Subcutaneous adipose tissue (tissue), 4 donors: ENCODE results near the gene MLH1. TPM values are rescaled to one million over a fixed set of nuclear protein-coding genes. Genes with fewer than 3 reads are reported as not detected.

ENCODE experiments used
- total RNA-seq, 4 donors: library from RNA; depleted of rRNA; stranded (reverse); fragments of >200 nt; gene quantifications; one replicate each; pipeline ENCODE4 v1.1.0, GENCODE V29; 2016
- TF ChIP-seq, protein P1 (sequence below): fragments of 450-650 bp; IDR thresholded peaks from one replicate; pipeline ENCODE4 v1.5.1; 2016; ENCODE audit warnings: low read depth, mild to moderate bottlenecking, control low read depth, antibody characterized with exemption, moderate library complexity

MLH1 gene
- 10 to 100 TPM; 25.0 to 46.1 (median 33.3) TPM for total RNA-seq

GRCh38 chr3:36993326-36994283 is at the start of gene MLH1:
TSS of gene MLH1 (plus strand) at chr3:36993518. CDS start at chr3:36993548, 30 bp downstream.
- TF ChIP-seq, protein P1, sequence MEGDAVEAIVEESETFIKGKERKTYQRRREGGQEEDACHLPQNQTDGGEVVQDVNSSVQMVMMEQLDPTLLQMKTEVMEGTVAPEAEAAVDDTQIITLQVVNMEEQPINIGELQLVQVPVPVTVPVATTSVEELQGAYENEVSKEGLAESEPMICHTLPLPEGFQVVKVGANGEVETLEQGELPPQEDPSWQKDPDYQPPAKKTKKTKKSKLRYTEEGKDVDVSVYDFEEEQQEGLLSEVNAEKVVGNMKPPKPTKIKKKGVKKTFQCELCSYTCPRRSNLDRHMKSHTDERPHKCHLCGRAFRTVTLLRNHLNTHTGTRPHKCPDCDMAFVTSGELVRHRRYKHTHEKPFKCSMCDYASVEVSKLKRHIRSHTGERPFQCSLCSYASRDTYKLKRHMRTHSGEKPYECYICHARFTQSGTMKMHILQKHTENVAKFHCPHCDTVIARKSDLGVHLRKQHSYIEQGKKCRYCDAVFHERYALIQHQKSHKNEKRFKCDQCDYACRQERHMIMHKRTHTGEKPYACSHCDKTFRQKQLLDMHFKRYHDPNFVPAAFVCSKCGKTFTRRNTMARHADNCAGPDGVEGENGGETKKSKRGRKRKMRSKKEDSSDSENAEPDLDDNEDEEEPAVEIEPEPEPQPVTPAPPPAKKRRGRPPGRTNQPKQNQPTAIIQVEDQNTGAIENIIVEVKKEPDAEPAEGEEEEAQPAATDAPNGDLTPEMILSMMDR, result no peak

DNA sequence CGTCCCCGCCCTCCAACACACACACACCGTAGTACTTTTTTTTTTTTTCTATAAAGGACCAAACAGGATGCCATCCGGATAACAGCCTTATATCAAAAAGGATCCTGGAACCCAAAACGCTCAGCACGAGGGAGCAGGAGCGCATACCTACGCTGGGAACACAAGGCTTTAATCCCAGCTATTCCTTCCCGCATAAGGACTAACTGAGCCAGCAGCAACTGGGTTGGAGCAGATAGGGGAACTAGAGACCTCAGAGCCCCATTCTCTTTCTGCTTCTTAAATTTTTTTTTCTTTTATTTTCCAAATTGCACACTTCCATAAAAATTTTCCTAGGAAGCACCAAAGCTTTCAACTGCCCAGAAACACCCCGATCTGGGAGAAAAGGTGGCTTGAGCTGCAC is 49.7 kb upstream of the MLH1 start:
- TF ChIP-seq, protein P1, result no peak

DNA sequence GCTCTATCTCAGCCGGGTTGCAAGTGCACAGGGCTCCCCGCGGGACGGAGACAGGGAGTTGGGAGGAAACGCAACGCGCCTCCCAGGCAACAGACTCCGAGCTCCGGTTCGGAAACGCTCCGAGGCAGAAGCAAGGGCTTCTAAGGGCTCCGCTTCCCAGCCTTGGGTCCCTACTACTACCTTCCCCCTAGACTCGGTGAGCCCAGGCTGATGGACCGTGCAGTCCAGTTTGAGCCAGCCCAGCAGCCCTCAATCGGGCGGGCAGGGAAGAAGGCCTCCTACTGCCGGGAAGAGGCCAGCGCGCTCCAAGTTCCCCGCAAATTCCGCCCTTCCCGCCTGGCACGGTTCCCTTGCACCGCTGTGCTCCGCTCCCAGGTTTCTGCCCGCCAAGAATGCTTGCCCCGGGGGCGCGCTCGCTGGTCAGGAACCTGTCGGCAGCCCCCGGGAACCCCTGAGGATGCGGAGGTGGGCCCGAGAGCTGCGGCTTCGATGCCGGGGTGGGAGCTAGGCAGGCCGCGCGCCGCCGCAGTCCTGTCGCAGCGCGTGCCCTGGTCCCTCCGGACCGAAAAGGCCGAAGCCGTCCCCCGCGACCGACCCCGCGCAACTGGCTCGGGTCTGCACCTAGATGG is 49.2 kb upstream of the MLH1 start:
- TF ChIP-seq, protein P1, result no peak

DNA sequence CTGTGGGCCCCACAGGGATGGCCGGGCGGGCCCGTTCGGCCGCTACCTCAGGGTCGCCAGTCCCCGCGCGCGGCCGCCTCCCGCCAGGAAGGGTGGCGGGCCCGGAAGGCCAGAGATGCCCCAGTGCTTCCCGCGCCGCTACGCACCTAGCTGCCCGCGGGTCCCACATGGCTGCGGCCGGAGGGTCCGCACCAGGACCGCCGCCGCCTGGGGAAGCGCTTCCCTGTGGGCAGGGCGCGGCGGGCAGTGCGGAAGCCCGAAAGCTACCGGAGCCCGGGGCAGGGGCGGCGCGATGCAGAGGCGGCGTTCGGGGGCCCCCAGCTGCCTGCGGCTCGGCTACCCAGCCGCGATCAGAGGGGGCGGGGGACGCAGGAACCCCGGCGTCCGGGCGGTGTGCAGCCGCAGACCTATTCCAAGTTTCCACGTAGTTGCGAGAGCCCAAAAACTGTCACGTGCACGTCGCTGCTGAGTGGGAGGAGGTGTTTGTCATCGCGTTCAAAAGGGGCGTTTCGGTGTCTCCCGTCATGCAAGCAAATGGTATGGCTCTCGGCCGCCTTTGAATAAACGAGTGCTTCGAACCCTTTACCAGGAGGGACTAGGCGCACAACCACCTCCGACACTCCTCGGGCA is 48.6 kb upstream of the MLH1 start, which contains the start of gene TRANK1:
Gene TRANK1, minus strand, starts transcription at position 414 of the 630 bp plus-strand sequence. Its CDS starts 245 bp downstream, at position 169.
- TF ChIP-seq, protein P1, result no peak

DNA sequence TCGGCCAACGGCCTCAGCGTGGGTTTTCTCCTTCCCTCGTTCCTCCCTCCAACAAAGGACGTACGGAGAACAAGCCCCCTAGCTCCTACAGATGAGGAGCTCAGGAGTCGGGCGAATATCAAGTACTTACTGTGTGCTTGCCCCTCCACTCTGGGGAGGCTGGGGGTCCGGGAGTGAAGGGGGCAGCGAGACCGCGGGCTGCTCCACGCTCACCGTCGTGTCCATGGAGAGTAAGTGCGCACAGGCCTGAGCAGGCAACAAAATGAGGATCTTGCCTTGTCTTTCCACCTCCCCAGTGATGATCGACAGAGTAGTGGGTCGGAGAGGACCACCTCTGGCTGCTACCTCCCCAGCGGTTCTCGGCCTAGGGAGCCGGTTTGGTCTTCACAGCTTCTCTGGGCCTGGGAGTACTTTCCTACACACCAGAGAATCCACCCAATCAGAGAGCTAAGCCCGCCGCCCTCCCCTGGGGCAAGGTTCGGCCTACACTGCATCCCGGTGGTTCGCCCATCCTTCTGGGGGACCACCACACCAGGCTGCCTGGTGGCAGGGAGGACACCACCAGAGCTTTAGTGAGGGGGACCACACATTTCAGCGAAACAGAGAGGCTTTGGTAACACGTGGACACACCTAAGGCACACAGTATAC is 47.9 kb upstream of the MLH1 start:
- TF ChIP-seq, protein P1, result no peak

DNA sequence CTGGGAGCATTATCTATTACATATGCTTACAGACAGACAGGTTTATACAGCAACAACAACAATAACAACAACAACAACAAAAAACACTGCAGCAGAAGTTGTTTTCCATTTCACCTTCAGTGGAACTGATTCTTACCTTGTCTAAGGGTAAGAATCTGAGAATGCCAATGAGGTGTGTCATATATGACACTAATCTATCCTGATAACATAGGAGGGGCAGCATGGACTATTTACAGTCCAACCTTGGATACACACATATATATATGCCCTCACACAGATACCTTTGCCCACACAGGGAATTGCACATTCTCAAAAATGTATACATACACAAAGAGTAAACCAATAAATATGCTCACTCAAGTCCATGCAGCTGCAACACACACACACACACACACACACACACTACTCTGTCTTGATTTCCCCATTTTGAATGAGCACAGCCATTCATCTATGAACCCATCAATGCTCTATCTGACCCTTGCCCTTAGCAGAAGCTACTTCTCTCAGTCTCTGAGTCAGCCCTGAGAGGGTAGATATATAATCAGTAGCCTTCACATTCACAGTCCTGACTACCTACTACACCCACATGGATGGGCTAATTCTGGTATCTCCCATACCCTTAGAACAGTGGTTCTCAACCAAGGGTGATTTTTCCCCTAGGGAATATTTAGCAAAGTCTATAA is 38.7 kb upstream of the MLH1 start:
- TF ChIP-seq, protein P1, result no peak
